CD4-positive, alpha-beta T cell treated with Interferon gamma for 1 hour (primary cell): ENCODE data around the gene RAB36.

Experiments used
- DNase-seq: peaks from one replicate; pipeline ENCODE4 v3.0.0-alpha.2; 2020

RAB36 gene

DNA sequence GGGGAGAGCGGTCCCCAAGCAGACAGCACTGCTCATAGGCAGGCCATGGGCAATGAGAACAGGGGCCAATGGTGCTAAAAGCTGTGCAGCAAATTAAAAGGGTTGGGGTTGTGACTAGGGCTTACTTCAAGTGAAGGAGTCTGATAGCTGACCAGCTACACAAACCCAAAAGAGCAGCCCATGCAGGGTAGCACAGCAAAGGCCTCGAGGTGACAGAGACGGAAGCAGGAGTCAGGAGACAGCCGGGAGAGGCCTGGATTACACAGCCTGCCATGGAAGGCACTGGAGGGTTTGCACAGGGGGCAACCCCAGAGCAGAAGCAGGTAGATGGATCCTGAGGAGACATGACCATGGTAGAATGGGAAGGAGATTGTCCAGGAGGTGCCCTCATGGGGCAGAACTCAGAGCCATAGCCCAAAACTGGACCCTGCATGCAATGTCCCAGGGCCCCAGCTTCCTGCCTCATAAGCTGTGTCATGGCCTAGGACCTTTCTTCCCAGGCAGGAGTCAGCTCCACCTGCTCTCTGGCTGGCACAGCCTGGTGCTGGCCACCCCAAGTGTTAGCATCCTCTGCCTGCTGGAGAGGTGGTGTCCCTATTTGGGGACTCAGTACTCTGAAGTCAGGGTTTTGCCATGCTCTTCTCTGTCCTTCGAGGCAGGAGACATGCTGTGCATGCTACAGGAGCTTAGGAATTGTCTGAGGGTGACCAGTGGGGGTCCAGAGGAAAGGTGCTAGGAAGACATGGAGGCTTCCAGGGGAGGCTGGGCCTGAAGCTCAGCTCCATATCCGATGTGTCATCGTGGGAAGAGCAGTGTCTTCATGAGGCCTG, 36.8 kb upstream of the RAB36 start:
- DNase-seq, result no peak

DNA sequence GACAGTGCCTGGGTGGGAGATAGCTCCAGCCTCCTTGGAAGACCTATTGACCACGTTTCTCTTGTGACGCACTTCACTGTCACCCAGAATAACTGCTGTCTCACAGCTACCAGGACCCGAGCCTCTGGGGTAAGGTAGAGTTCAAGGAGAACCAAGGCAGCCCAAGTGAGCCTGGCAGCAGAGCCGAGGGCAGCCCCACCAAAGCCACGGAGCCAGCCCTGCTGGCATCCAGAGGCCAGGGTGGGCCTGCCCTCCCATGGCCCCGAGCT, 36.3 kb upstream of the RAB36 start:
- no peak for DNase-seq

- no peak for DNase-seq
Observed at GRCh38 chr22:23109441-23109978, 35.8 kb upstream of the RAB36 start.

DNA sequence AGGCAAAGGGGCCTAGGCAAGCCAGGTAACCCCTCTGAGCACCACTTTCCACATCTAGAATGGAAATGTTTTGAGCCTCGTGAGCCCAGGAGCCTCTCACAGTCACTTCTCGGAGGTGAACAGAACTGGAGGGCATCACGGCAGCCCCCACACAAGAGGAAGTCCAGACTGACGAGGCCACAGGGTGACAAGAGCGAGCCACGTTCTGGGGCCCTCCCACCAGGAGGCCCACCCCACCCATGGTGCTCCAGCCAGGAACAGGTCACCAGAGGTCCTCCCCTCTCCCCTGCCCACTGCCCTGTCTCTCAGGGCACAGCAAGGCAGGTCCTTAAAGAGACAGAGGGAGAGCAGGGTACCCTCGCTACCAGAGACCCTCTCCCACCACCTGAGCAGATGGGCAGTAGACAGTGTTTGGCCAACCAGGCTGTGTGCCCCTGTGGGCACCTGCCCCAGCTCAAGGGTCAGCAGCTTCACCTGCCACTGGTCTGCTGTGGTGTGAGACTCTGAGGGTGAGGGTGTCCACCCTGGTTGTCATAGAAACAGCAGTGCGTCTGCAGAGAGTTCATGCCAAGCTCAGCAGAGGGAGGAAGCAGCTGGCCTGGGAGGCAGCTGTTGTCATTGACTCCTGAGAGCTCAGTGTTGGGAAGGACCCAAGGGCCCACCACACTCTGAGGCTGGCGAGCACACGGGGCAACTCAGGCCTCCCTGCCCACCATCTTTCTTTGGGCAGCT, 34.9 kb upstream of the RAB36 start:
- DNase-seq, result no peak

- no peak for DNase-seq
Observed at GRCh38 chr22:23110922-23111527, 34.3 kb upstream of the RAB36 start.

DNA sequence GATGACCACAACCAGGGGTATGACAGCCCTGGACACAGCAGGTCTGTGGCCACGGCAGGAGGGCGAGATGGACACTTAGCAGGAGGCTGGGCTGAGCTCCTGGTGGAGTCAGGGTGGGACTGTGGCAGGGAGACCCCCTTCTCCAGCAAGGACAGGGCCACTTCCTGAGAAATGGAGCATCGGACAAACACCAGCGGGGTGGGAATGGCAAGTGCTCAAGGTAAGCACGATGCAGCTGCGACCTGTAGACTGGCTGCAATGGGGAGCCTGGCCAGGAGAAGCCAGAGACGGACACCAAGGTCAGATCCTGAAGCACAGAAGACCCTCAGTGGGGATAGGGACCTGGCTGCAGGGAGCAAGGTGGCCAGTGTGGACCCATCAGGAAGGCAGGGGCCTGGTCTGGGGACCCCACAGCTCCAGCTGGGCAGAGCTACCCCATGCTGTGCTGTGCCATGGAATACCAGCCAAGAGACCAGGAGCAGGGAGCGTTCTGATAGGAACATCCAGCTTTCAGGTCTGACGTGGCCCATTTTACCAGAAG, 32.7 kb upstream of the RAB36 start:
- DNase-seq, result no peak

DNA sequence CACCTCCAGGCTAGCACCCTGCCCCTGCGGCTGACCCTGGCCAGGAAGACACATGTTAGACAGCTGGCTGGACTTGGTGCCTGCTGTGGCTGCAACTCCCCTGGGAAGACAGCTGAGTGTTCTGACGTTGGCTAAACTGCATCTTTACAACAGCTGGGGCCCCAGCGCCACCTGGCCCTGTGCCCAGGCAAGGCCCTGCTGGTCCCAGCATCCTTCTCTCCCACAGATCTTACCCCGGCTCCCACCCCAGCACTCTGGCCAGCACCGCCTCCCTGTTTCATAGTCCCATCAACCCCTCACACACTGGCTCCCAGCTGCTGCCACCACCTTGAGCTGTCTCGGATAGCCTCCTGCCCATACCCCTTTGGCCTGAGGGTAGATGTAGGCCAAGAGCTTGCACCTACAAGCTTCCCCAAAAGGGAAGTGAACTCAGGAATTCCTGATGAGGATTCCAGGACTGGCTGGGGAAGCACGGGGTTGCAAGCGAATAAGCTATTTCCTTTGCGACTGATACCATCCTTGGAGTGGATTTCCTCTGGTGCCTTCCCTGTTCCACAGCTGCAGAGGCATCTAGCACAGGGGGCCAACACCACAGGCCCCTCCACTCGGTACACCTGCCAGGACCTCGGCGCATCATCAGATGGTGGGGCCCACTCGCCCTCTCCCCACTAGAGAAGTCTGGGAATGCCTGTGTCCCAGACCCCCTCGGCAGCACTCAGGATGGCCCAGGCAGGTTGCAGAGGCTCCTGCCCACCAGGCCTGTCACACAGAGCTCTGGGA, 32.0 kb upstream of the RAB36 start:
- DNase-seq, result no peak

DNA sequence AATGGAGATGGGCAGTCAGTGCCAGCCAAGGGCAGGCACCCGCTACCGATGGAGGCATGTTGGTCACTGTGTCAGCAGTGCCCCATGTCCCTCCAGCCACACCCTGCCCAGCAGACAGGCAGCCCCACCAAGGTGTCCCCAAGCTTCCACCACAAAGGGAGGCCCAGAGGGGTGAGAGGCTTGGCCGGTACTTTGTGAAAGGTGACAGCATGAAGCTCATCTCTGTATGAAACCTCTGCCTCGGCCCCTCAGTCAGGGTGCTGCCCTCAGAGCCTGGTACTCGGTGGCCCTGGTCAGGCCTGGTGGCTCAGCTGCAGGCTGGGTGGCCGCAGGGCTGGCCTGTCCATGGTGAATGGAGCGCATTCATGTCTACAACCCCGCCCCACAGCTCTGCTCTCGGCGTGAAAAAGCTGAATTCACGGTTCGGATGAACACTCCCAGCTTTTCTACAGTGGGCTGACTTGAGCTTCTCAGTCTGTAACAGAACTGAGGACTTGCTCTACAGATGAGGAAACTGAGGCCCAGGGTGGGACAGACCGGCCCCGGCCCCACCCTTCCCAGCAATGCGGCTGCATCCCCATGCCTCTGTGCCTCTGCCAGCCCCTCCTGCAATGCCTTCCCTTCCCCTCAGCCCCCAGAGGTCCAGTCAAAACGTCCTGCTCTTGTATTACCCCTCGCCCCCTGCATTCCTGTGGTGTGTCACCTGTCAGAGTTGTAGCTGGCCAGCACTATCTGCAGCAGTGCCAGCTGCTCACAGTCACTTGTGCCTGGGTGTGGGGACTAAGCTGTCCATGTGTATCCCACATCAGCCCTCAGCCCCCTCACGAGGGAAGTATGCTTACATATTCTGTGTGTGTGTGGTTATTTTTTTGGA, 31.2 kb upstream of the RAB36 start:
- no peak for DNase-seq

DNA sequence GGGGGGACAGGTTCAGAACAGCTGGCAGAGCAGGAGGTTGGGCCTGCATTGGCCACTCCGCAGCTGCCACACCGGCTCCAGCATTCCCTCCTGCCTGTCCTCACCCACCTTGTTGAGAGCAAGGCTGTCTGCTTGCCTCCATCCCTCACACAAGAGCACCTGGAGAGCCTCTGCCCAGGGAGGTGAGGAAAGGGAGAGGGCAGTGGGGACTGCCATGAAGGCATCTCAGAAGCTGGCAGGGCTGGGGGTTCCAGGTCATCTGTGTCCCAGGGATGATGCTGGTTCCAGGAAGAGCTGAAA, 30.6 kb upstream of the RAB36 start:
- DNase-seq, result no peak

- no peak for DNase-seq
Observed at GRCh38 chr22:23115369-23115768, 29.9 kb upstream of the RAB36 start.

GRCh38 chr22:23115825-23116494, 29.3 kb upstream of the RAB36 start:
- no peak for DNase-seq

DNA sequence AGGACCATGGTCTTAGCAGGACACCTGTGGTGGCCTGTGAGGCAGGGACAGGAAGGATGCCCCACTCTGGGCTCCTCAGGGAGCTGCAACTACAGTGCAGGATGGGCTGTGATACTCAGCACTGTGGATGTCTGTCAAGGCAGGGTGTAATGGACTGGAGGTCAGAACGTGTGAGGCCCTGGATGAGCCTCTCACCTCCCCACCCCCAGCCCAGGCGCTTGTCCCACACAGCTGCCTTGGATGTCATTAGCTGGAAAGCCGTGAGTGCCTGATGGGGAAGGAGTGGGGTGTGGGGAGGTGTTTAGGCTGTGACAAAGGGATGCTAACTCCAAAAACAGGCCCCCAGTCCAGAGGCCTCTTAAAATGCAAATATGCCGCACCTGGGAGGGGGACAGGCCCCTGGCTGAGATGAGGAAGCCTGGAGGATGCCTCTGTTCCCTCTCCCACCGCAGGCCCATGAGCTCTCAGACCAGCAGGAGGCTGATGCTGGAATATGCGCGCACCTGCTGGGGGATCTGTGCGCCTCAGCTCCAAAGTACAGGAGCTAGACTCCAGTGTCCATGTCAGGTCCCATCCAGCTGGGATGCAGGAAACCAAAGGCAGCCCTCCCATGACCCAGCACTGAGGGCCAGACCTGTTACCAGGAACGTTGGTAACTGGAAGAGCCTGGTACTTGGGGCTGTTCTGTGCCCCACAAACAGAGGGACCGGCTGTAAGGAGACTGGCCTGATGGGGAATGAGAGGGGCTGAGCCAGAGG, 28.6 kb upstream of the RAB36 start:
- no peak for DNase-seq

GRCh38 chr22:23117275-23117674, 28.0 kb upstream of the RAB36 start:
- DNase-seq, result no peak

DNA sequence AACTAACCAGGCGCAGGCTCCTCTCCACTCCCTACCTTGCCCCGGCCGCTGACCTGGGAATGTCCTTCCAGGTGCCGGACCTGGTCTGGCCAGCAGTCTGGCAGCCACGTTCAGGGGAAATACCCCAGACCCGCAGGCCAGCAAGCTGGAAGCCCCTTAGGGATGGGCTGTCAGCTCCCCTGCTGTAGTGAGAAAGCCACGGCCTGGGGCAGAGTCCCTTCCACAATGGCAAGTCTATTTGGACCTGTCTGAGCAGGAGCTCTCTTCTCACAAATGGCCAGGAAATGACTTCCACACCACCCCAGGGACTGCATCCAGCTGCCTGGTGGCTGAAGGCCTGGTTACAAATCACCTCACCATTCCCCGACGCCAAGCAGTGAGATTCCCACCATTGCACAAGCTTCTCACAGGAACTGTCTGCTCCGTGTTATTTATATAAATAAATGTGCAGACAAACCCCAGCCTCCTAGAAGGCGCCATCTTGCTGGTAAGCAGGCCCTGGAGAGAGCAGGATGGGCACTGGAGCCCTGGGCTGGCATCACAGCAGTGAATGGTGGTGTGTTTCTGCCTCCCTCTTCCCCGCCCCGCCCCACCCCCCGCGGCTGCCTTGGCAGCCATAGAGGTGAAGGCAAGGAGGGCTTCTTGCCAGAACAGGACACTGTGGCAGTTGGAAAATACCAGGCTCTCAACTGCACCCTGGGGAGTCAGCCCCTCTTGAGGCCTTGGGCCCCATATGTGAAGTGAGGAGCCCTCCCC, 27.2 kb upstream of the RAB36 start:
- no peak for DNase-seq

DNA sequence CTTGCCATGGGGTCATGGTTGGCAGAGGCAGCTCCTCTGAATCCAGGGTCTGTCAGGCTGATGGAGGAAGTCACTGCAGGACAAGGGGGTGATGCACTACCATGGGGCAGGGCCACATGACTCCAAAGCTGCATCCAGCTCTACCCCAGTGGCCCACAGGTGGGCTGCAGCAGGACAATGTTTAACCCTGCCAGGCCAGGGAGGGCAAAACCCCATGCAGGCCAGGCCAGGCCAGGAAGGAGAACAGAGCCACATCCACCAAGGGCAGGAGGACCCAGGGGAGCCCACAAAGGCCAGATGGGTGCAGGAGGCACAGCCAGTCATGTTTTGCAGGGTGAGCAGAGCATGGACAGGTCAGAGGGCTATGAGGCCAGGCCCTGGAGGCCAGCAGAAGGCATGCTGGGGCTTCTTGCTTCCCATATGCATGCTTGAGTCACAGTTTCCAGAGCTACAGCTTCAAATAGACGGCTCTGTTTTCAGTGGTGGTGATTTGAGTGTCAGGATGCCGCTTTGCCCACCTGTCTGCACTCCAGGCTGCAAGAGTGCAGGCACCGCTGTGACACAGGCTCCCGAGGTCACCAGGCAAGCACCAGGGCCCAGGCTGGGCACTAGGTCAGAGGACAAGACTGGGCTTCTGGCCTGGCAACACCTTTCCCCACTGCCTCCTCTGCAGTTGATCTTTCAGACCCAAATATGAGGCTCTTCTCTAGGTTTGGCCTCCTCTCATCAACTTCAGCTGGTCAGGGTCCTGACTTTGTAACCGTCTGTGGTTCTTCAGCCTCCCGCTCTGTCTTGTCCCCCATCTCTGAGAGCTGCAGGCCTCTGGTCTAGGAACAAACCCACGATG, 26.4 kb upstream of the RAB36 start:
- DNase-seq, result no peak

GRCh38 chr22:23119494-23120414, 25.5 kb upstream of the RAB36 start:
- peak; percentile 73 for DNase-seq

GRCh38 chr22:23120415-23120899, 24.8 kb upstream of the RAB36 start:
- no peak for DNase-seq

- no peak for DNase-seq
Observed at GRCh38 chr22:23121000-23121421, 24.3 kb upstream of the RAB36 start.
